GM19025 (cell line): ENCODE measurements around the gene SHC3.

ENCODE experiments used
- ATAC-seq: cut with Tn5 transposase; IDR thresholded peaks from one replicate; pipeline ENCODE4 v1.9.1; 2021; ENCODE audit warnings: mild to moderate bottlenecking, low read depth, moderate library complexity; ENCODE audit not compliant: unreplicated experiment

Gene SHC3

DNA sequence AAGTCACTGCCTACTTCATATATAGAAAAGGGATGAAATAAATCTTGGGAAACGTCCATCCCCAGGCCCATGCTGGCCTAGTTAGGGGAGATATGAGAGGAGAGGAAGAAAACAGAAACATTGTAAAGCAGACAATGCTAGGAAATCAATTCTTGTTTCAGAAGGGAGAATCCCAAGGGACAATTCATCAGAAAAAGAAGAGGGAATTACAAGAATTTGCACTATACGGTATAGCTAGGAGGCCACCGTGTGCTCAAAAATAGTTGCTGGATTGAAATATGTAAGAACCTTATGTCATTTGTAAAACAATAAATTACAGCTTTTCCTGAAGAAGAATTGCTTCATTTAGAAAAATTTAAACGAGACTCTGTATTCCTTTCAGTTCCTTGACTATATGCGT lies 8.3 kb upstream of the SHC3 start:
- no peak for ATAC-seq

DNA sequence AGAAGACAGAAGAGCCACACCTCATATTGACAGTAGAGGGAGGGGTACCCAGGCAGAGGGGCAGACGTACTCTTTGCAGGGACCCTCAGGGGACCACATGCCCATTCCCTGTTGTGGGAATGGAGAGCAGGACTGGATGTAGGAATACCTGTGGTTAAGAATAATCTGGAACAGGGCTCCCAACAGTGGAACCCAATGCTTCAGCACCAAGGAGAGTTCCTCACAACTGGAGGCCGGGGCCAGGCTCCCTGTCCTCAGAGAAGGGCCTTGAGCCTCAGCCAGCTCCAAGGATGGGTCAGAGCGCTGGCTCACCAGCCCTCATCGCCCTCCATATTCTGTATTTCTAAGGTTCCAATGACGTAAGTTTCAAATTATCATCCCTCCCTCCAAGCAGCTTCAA lies 7.4 kb upstream of the SHC3 start:
- no peak for ATAC-seq

DNA sequence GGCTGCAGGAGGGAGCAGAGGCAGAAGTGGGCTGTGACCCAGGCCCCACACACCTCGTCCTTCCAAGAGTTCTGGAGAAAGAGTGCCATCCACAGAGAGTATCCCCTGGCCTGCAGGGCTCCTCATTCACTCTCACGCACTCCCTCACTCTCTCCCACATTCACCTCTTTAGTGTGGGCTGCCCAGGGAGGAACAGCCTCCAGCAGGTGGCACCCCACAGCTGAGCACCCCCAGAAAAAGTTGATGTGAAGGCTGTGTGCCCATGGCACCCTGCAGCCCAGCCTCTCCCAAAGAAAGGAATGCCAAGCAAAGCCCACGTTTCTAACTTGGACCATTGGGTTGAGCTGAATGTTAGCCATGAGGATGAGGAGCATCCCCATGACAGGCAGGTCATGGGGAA lies 4.5 kb upstream of the SHC3 start:
- ATAC-seq, result no peak

DNA sequence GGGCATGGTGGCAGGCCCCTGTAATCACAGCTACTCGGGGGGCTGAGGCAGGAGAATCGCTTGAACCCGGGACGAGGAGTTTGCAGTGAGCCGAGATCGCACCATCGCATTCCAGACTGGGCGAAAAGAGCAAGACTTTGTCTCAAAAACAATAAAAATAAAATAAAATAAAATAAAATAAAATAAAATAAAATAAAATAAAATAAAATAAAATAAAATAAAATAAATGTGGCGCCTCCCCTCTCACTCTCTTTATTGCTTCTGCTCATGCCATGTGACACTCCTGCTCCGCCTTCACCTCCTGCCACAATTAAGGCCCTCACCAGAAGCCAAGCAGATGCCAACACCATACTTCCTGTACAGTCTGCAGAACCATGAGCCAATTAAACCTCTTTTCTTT lies 3.8 kb upstream of the SHC3 start:
- ATAC-seq, result no peak

DNA sequence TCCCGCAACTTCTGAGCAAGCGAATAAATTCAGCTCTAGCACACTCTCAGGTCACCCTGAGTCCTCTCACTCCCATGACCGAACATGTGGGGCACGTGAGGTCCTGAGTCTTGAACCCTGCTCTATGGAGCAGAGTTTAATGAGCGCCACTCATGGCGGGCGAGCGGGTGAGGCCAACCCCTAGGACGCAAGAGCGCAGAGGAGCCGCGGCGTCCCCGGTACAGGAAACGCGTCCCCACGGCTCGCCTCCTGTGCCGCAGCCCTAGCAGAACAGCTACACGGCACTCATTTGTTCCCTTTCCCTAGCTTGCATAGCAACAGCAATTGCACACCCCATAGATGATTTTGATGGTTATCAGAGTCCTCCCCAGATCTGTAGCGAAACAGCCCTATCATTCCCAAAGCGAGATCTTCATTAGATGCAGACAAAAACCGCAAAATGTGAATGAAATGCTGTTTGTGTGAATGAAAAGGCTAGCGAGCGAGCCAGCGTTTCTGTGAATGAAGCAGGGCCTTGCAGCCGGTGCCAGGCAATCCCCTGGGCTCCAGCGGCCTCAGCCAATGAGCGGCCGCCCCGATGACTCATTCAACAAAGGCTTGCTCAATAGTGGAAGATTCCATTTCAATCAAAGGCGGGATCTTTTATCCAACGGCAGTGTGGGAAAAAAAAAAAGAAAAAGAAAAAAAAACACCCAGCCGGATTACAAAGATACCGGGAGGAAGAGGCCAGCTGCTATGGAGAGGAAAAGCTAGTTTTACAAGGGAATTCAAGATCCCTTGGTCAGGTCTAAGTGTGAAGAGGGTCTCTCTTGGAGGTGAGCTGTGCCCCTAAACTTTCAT lies 1.5 kb upstream of the SHC3 start:
- no peak for ATAC-seq

DNA sequence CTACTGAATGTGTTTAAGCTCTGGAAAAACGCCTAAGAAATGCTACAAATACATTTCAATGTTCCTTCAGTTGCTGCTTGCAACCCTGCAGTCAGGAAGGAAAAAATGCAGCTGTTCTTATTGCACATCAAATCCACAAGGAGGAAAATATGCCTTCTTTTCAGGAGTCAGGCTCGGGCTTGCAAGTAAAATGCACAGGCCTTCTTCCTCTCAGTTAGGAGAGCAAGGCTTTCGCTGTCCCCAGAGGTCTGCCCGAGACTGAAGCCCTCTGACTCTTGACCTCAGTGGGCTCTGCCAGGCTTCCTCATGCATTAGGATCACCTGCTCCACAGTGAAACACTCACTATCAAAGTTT lies 899 bp upstream of the SHC3 start:
- ATAC-seq, result no peak

DNA sequence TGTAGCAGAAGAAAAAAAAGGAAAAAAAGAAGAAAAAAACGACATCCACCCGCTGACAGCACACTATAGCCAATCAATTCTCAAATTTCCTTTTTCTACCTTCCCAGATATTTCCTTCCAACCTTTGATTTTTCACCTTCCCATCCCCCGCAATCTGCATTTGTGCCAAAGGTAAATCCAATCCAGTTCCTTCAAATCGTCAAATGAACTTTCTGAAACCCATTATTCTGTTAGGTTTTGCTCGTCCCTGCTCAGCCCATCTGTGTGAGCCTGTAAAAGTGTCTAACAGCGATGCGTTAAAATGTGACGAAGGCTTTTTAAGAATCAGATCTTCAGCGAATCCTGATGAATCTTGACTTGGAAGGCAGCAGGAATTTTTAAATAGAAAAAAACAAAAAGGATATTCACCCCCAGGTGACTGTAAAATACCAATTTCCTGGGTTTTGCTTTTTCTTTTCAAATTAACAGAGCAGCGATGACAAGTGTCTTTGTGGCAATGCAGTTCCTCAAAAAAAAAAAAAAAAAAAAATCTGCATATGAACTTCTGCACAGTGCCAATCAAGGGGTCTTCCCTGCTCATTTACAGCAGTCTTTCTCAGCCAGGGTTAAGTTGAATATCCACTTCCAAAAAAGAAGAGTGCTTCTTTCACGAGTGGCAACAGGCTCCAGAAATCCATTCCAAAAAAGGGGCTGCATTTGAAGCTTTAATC lies 367 bp upstream of the SHC3 start:
- no peak for ATAC-seq

DNA sequence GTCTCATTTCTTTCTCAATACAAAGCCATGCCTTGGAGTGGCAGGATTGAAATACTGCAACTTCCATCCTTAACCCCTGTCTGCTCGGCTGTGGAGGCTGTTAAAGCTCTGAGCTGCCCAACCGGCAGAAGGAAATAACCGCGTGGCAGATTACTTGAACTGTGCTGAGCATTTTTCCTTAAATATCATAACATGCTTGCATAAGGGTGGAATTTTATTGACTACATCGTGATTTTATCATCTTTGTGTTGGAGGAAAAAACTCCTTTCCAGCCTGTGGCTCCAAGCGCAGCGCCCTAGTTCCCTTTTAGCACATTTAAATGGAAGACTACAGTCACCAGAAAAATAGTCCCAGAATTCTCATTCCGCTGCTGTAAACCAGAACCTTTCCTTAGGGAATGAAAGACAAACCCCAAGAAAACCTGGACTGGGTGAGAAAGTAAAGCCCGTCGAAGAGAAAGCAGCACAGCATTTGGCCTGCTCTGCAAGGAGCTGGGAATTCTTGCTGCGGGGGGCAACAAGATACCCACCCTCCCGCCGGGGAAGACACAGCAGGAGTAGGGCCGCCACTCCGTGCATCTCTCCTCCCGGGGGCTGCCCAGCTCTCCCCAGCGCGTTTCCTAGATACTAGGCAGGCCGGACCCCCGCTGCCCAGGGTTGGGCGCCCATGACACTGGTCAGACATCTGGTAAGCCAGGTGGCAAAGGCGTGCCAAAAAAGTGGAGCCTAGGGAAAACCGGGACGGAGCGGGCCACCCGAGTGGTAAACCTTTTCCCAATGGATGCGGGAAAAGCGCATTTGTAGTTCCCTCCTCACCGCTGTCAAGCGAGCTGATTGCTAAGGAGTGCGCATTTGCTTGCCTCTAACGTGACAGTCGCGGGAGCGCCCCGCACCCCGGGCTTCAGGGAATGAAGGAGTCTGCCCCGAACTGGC lies 1.3 kb downstream of the SHC3 start:
- no peak for ATAC-seq

DNA sequence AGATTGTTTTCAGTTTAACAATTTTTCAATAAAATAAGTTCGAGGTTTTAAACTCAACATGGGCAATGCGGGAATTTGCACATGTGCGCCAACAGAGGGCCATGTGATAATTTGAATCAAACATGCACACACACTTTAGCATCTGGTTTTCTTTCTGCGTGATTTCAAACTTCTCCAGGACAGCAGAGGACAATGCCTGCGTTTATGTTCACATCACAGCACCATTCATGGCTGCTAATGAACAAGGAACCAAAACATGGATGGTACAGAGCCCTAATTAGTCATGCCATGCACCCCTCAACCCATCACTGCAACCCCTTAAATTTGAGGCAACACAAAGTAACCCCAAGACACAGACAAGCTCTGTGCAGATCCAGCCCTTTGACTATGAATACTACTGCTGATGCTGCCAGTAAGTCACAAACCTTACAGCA lies 2.8 kb downstream of the SHC3 start:
- ATAC-seq, result no peak

DNA sequence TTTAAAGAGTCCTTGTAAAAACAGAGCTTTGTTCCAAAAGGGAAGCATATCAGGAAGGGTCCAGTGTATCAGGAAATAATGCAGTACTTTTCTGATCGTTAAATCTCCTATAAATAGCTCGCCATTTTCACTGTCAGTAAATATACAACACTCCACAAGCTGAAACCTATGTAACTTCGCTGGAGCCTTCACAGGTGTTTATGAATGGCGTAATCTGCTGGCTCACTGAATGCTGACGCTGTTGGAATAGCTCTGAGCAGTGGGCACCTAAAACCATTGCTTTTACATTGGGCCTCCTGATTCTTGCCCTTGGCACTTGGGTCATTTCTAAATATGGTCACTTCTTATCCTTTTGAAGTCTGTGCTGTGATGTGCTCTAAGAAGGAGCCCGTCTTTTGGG lies 4.3 kb downstream of the SHC3 start:
- ATAC-seq, result no peak

DNA sequence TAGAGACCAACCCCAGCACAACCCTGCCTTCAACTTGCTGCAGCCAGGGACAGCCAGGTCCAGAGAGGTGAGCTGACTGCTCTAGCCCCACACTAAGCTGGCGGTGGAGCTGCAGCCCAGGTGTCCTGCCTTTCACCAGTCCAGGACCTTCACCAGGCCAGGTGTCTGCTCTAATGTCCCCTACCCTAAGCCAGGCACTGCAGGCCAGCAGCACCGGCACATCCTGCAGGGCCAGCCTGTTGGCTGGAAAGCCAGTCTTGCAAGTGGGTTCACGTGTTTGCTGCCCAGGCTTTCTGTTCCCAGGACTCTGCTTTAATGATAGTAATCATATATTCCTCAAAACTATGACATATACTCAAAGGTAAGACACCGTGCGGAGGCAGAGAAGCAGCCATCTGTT lies 5.5 kb downstream of the SHC3 start:
- no peak for ATAC-seq

DNA sequence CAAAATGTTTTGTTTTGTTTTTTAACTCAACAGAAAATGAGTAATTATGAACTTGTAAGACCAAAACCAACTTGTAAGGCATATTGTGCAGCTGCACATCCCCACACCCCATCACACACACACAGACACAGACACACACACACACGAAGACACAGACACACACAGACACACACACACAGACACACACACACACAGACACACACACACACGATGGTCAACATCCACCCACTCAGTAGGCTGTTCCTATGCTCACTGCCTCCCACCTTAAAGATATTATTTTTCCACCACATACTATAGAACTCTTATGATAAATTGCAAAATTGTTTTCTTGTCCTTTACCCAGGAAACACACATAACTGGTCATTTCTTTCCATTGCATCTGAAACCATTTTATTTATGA lies 6.2 kb downstream of the SHC3 start:
- no peak for ATAC-seq

DNA sequence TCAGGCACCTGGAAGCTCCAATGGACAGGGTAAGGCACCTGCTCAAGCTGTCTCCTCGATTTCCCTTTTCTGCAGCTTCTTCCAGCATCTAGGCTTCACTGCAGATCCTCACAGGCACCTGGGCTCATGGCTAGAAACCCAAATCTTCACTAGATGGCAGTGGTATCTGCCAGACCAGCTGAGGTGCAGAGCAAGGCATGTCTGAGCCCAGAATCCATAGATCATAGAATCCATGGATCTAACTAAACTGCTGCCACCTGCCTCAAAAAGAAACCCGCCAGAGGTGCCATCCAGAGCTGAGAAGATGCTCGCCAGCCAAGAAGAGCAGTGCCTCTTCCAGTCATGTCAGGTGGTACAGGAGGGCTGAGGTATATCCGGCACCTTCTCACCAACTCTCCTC lies 6.9 kb downstream of the SHC3 start:
- ATAC-seq, result no peak

DNA sequence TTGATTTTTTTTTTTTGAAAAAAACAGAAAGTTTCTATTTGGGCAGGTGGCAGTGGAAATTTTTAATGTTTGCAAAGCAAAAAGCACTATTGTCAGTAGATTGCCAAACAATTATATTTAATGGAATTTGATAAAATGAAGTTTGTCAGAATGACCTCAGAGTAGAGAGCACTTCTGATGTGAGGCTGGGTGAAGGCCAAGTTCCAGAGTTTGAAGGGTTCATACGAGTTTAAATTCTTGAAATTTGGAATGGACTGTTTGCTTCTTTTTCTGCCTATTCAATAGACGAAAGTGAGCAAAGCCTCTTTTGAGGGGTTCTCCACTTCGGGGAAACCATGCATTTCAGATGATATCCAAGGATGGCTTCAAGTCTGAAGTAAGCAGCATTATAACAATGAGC lies 7.4 kb downstream of the SHC3 start:
- ATAC-seq, result no peak

DNA sequence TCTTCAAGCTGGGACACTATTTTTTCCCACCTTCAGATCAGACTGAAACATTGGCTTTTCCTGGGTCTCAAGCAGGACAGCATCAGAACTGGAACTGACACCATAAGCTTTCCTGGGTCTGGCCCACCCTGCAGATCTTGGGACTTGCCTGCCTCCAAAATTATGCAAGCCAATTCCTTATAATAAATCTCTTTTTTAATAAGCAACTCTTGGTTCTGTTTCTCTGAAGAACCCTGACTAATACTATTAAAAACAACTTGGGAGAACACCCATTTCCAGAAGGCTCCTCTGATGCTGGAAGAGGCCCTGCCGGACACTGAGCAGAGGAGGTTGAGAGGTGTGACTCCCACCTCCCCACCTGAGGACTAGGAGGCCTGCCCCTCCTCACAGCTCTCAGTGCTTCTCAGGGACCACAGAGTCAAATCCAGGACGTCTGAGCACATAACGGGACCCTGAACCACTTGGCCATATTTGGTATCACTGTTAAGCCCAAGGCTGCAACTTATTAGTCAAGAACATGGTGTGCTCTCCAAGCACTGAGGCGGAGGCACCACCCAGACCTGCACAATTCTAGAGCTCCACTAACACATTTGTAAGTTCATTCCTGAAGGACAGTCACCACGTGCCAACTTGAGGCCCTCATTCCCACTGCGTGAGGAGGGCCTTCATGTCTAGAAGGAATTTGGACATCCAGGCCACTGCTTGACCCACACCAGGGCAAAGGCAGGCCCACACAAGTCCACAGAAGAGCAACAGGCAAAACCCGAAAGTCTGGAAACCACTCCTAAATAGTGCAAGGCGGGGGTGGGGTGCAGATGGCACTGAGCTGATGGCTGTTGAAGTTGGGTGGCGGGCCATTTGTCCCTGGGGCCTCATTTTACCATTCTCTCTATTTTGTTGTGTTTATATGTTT lies 9.5 kb downstream of the SHC3 start:
- no peak for ATAC-seq

DNA sequence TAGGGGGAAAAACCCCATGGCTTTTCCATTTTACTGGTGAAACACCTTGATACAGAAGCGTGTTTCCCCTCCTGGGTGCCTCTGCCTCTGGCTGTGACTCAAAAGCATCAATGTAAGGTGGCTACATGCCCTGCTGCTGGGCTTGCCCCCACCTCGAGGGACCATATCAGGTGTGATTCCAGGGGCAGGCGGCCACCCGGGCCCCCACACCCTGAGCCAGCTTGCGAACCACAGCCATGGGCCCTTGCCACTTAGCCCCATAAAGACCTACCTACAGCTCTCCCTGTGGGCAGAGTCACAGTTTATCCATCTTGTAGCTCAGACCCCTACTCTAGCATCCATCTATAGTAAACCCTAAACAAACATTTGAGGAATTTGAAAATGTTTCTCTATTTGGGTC lies 10.8 kb downstream of the SHC3 start:
- no peak for ATAC-seq

DNA sequence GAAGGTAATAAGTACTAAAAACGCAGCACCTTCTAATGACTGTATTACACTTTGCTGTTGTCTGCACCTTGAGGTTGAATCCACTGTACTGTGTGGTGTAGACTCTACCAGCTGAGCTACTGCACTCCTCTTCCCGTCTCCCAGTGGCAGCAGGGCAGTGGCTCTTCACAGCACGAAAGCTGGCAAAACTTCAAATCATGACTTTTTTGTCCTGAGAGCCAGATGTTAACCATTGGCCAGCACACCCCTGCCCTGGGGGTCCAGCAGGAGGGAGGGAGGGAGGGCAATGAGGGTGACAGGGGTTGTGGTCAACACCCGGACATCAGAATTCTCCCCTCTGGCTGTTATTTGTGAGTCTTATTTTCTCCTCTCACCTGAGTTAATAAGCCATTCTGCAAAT lies 11.8 kb downstream of the SHC3 start:
- no peak for ATAC-seq

DNA sequence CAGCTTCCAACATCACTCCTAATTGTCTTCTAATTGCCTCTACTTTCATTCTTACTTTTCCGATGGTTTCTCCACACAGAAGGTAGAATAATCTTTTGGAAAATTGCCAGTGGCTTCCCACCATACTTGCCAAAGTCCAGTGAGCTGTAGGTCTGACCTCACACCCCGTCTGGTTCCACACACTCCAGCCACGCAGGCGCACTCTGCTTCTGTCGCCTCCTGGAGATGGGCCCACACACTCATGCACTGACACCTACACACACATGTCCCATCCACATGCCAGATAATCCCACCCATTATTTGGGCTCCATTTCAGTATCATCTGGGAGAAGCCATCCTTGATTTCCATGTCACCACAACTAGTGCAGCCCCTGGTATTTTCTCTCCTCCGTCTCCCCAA lies 12.7 kb downstream of the SHC3 start:
- ATAC-seq, result no peak

DNA sequence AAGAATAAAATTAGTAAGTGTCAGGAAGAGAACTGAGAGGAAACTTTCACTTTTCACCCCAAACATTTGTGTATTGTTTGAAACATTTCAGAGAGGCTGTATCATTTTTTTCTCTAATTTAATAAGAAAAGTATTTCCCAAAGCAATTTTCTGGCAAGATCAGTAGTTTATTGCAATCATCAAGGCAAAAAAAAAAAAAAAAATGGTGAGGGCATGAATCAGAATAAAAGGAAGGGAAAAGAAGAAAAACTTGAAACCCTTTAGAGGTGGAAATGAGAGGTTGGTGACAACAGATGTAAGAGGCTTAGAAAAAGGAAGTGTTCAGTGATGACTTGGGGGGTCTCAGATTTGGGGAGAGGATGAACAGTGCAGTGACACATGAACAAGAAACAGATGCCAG lies 13.3 kb downstream of the SHC3 start:
- ATAC-seq, result no peak

DNA sequence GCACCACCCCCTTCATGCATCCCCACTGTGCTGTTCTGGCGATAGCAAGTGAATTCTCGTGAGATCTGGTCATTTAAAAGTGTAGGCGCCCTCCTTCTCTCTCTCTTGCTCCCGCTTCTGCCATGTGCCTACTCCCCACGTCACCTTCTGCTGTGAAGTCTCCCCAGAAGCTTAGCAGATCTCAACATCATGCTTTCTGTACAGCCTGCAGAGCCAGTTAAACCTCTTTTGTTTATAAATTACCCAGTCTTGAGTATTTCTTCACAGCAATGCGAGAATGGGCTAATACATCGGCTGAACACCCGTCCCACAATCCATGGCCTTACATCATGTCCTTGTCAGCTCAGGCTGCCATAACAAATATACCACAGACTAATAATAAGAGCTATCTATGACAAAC lies 17.4 kb downstream of the SHC3 start:
- ATAC-seq, result no peak
